Thyroid gland (tissue), 4 donors: Measurements from ENCODE around the gene TRMT1. TPM values are rescaled to one million over a fixed set of nuclear protein-coding genes. Genes with fewer than 3 reads are reported as not detected.

Source experiments
- DNase-seq, 2 donors: peaks; one replicate each; pipeline ENCODE4 v3.0.0-alpha.2; 2019
- H3K27ac ChIP-seq, 3 donors: fragments of 200-600 bp; sonication (generic); 1 replicate in 2 of 3; 2 replicates in 1 of 3; pipeline ENCODE4 v1.5.1; 2016 to 2019; ENCODE audit warnings: mild to moderate bottlenecking in 1 of 3, moderate library complexity in 1 of 3
- H3K27me3 ChIP-seq: fragments of 200-600 bp; sonication (generic); one replicate; pipeline ENCODE4 v1.5.1; 2019
- H3K36me3 ChIP-seq, 2 donors: fragments of 200-600 bp; sonication (generic); one replicate each; pipeline ENCODE4 v1.5.1; 2016 to 2019
- H3K4me1 ChIP-seq, 2 donors: fragments of 200-600 bp; sonication (generic); one replicate each; pipeline ENCODE4 v1.5.1; 2017 to 2019
- H3K4me3 ChIP-seq, 3 donors: fragments of 200-600 bp; sonication (generic); replicated peaks in 1 of 3; 1 replicate in 2 of 3; 2 replicates in 1 of 3; pipeline ENCODE4 v1.5.1; 2016; ENCODE audit warnings: mild to moderate bottlenecking in 1 of 3
- H3K9me3 ChIP-seq: fragments of 200-600 bp; sonication (generic); one replicate; pipeline ENCODE4 v1.5.1; 2017
- POLR2A ChIP-seq, 2 donors: fragments of 450-650 bp; IDR thresholded peaks; one replicate each; pipeline ENCODE4 v1.6.1; 2017; ENCODE audit warnings: antibody characterized with exemption in 2 of 2, mild to moderate bottlenecking in 2 of 2, moderate library complexity in 1 of 2
- WGBS, 2 donors: methylation state at CpG; one replicate each; pipeline ENCODE4 v1.1.5; 2017; 5-methylcytosine and 5-hydroxymethylcytosine counted together
- intact Hi-C: fragments of 100-400 bp; cut with DNase I; formaldehyde crosslinking; loops from one replicate; pipeline ENCODE4 v1.15.1; 2023
- total RNA-seq, 4 donors: library from RNA; depleted of rRNA; stranded (reverse); fragments of >200 nt; gene quantifications; one replicate each; pipeline ENCODE4 v1.2.3, GENCODE V29; 2016
- TF ChIP-seq, protein P1 (sequence below), 6 experiments: fragments of 200-600 bp in 3 of 6; fragments of 450-650 bp in 3 of 6; sonication (generic) in 3 of 6; IDR thresholded peaks; one replicate each; pipeline ENCODE4 v1.5.1; 2016 to 2019; ENCODE audit warnings: antibody characterized with exemption in 6 of 6, mild to moderate bottlenecking in 2 of 6, inconsistent platforms in 1 of 6, moderate library complexity in 1 of 6

TRMT1 gene
- total RNA-seq, 4 donors from 2014 or later = 23.9 to 31.3 (median 29.1) TPM

DNA sequence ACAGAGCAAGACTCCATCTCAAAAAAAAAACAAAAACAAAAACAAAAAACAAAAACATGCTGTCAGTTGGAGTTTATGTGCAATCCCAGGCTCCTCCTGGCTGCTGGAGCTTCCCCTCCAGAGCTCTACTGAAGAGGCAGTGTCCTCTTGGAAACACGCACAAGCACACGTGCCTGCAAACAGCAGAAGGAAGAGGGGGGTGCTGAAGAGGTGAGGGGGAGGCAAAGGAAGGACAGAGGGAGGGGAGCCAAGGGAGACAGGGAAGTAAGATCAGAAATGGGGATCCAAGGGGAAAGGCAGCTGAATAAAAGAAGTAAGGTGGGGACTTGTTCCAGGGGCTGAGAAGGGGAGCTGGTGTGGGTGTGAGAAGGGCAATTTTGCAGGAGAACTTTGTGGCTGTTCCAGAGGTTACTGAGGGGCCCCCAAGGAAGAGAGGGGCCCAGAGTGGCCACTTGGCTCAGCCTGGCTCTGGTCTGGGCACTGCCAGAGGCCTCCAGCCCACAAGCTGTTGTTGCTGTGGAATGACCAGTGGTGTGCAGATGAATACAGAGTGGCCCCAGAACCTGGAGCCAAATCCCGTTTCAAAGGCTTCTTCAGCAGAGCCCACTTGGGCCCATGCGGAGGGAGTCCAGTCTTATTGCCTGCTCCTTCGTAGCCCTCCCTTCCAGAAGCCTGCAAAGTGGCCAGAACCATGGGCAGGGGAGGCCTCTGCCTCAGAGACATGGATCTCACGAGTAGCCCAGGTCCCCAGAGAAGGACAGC, 48.3 kb downstream of the TRMT1 start:
- no peaks in the 10 kb centered on the region for H3K9me3 ChIP-seq
- intact Hi-C loops = no loop called here
- H3K27ac ChIP-seq = peak overlapping the region in 1 of 3 donors; percentile 3
- peak; percentile 37 to 47 for DNase-seq
- no peaks in the 10 kb centered on the region for H3K27me3 ChIP-seq
- no peaks in the 10 kb centered on the region for H3K36me3 ChIP-seq
- H3K4me1 ChIP-seq = peaks cover 6 to 26% of the 10 kb centered on the region in 2 donors
- TF ChIP-seq, protein P1, sequence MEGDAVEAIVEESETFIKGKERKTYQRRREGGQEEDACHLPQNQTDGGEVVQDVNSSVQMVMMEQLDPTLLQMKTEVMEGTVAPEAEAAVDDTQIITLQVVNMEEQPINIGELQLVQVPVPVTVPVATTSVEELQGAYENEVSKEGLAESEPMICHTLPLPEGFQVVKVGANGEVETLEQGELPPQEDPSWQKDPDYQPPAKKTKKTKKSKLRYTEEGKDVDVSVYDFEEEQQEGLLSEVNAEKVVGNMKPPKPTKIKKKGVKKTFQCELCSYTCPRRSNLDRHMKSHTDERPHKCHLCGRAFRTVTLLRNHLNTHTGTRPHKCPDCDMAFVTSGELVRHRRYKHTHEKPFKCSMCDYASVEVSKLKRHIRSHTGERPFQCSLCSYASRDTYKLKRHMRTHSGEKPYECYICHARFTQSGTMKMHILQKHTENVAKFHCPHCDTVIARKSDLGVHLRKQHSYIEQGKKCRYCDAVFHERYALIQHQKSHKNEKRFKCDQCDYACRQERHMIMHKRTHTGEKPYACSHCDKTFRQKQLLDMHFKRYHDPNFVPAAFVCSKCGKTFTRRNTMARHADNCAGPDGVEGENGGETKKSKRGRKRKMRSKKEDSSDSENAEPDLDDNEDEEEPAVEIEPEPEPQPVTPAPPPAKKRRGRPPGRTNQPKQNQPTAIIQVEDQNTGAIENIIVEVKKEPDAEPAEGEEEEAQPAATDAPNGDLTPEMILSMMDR (IDR thresholded peaks at IDR 0.05) = no peak
- TF ChIP-seq POLR2A (IDR thresholded peaks at IDR 0.05) = no peak
- H3K4me3 ChIP-seq = no peak overlapping the region
- 44 to 58% methylated on average over 4 to 5 of the region's 6 CpGs for WGBS, 2 donors

DNA sequence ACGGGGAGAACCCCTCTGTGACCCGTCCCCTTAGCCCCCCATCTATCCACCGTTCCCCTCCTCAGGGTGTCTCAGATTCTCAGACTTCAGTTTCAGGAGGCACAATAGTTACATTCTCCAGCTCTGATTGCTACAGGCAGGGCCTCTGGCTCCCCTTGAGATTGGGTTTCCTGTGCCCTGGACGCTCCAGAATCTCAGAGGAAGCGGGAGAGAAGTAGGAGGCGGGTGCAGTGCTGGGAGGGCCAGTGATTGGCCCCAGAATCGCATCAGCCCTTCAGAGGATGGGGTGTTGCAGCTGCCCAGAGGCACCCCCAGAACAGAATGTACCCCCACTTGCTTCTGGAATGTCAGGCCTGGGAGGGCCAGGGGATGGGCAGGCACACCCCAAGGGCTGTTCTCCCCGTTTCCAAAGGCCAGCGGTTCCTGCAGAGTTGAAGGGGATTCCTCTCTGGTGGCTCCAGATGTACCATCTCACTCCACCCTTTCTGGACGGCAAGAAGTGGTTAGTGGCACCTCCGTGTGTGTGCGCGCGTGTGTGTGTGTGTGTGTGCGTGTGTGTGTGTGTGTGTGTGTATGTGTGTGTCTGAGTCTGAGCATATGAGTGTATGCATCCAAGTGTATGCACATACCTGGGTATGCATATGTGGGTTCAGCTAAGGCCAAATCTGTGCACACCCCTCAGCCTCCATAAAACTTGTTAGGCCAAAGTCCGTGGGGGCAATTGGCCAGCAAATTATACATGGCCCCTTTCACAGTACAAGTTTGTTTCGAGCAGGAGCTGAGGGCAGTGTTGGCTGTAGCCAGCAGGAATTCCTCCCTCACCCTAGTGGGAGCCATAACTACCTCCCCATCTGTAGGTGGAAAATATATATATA, 49.4 kb downstream of the TRMT1 start:
- 76 to 89% methylated on average over 16 to 17 of the region's 17 CpGs for WGBS, 2 donors
- H3K4me3 ChIP-seq = no peak overlapping the region
- no peak for DNase-seq
- TF ChIP-seq, protein P1 (IDR thresholded peaks at IDR 0.05) = no peak
- no peak for TF ChIP-seq POLR2A (IDR thresholded peaks at IDR 0.05)
- no peaks in the 10 kb centered on the region for H3K36me3 ChIP-seq
- no peak overlapping the region for H3K27ac ChIP-seq
- no peaks in the 10 kb centered on the region for H3K27me3 ChIP-seq
- intact Hi-C loops = no loop called here
- H3K4me1 ChIP-seq = peaks cover 6 to 32% of the 10 kb centered on the region in 2 donors
- H3K9me3 ChIP-seq = no peaks in the 10 kb centered on the region

DNA sequence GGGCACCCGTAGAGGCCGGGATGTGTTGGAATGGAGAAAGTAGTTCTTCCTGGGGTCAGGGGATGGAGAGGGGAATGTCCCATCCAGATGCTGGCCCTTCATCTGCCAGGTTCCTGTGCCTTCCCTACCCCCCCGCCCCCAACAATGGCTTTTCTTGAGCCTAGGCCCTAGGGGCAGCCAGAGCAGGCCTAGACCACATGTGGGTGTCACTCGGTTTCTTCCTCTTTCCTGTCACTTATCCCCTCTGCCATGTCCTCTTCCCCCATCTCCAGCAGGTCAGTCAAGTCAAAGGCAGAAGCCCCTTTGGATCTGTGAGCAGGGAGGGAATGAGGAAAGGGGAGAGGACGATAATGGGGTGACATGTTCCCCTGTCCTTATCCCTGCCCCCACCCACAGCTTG, 50.3 kb downstream of the TRMT1 start:
- Histone ChIP-seq H3K27ac (no peak overlapping the region), H3K4me1 (peaks cover 6 to 40% of the 10 kb centered on the region in 2 donors), H3K27me3 (no peaks in the 10 kb centered on the region), H3K36me3 (no peaks in the 10 kb centered on the region), H3K4me3 (no peak overlapping the region), H3K9me3 (no peaks in the 10 kb centered on the region)
- intact Hi-C loops = no loop called here
- DNase-seq = no peak
- TF ChIP-seq, protein P1 (IDR thresholded peaks at IDR 0.05) = no peak
- no peak for TF ChIP-seq POLR2A (IDR thresholded peaks at IDR 0.05)
- 81 to 87% methylated on average over 3 to 5 of the region's 5 CpGs for WGBS, 2 donors

DNA sequence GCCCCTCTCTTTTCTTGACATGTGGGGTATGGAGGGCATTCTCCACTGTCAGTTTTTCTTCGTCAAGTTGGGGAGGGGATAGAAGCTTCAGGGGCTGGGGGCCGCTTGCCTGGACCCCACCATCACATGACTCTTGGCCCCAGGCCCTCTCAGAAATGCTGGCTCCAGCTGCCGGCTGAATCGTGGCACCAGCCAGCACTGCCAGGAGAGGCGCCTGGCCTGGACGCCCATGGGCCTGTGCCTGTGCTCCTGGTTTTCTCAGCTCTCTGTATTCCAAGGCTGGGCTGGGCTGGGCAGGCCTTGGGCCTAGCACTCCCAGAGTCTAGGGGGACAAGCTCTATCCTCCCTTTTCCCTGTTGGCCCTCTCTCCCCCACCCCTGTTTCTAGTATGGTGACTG, 52.4 kb downstream of the TRMT1 start:
- Histone ChIP-seq H3K4me3 (no peak overlapping the region), H3K27me3 (no peaks in the 10 kb centered on the region), H3K36me3 (no peaks in the 10 kb centered on the region), H3K9me3 (no peaks in the 10 kb centered on the region), H3K27ac (no peak overlapping the region), H3K4me1 (peaks cover 26 to 57% of the 10 kb centered on the region in 2 donors)
- TF ChIP-seq, protein P1 (IDR thresholded peaks at IDR 0.05) = no peak
- TF ChIP-seq POLR2A (IDR thresholded peaks at IDR 0.05) = no peak
- WGBS, 2 donors = 81% methylated on average over 4 to 6 of the region's 6 CpGs
- no peak for DNase-seq
- intact Hi-C loops = no loop called here
